NCI-H446 (cell line): ENCODE results near the gene HS6ST2.

ENCODE experiments used
- DNase-seq, 2 experiments: peaks; one replicate each; lab custom pipeline; 2025; lab: John Stamatoyannopoulos, UW

The HS6ST2 gene

GRCh38 chrX:132742246-132742645 lies 216.2 kb downstream of the HS6ST2 start:
- DNase-seq: no peak

DNA sequence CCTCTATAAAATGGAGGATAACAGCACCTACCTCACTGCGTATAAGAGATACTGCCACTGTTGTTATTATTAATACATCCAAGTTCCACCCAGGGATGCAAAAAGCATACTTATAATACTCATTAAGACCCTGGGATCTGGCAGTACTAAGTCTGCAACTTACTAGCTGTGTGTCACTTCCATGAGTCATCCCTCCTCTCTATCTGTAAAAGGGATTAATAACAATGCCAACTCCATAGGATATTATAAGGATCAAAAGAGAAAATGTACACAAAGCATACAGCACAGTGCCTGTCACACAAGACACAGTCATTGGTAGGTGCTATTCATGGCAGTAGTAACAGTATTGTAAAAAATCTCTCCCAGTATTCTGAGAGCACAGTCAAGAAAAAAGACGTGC lies 216.7 kb downstream of the HS6ST2 start:
- no peak for DNase-seq

DNA sequence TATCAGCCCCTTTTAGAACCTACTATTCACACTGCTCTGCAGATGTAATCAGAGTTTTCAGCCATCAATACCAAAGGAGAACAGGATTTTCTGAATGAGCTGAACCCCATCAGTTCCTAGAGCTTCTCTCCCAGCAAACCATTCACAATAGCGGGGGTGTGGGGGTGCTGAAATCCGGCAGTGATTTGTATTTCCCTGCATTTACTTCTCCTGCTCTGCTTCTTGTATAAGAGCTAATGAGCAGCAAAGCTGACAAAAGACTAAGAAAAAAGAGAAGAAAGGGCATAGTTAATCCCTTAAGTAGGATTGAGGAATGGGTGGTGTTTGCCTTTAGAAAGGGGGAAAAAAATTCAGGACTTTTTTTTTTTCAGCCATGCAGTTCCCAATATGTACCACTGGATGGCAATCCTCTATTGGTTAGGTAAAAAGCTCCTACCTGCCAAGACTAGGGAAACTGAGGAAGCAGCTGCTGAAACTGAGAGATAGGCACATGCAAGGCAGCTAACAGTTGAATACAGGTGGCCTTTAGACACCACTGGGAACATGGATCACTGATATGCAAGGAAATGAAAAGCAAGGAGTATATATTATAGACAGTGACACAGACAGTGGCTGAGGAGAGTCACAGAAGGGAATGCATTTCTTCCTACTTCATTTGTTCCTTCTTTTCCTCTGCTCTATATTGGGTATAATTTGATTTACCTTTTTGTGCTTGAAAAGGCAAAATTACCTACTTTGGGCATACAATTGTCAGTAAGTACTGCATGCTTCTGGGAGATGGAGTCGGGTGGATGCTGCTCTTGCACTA lies 217.9 kb downstream of the HS6ST2 start:
- no peak for DNase-seq

DNA sequence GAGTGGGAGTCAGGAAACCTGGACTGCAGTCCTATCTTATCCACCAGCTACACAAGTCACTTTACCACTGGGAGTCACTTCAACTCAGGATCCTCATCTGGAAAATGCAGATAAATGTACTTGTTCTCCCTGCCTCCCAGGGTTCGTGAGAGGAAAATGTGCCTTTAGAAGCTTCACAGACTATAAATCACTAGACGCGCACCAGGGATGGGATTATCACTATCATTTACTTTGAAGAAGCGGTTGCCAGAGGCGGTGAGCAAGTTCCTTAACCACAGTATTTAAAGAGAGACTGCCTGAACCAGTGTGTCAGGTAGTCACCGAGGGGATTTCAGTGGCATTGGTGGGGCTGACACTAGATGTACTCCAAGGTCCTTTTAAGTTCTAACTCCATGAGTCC lies 219.5 kb downstream of the HS6ST2 start:
- no peak for DNase-seq

GRCh38 chrX:132737743-132738142 lies 220.7 kb downstream of the HS6ST2 start:
- no peak for DNase-seq

- no peak for DNase-seq
Observed at GRCh38 chrX:132732236-132732635, 226.2 kb downstream of the HS6ST2 start.

DNA sequence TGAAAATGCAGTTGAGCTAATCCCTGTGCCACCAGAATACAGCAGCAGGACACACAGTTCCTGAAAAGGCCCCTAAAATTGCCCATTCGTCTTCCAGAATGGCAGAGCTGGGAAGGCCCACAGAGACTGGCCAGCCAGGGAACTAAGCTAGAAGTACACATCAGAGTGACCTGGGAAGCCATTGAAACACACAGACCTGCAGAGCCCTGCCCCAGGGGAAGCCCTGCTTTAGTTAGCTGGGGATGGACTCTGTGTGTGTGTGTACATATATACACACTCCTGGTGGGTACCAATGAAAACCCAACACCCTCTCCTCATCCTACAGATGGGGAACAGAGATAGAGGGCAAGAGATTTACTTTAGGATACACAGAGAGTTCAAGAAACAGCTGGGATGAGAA lies 227.7 kb downstream of the HS6ST2 start:
- DNase-seq: no peak

- DNase-seq: no peak
Observed at GRCh38 chrX:132730266-132730665, 228.2 kb downstream of the HS6ST2 start.

GRCh38 chrX:132728296-132728695 lies 230.1 kb downstream of the HS6ST2 start:
- no peak for DNase-seq

DNA sequence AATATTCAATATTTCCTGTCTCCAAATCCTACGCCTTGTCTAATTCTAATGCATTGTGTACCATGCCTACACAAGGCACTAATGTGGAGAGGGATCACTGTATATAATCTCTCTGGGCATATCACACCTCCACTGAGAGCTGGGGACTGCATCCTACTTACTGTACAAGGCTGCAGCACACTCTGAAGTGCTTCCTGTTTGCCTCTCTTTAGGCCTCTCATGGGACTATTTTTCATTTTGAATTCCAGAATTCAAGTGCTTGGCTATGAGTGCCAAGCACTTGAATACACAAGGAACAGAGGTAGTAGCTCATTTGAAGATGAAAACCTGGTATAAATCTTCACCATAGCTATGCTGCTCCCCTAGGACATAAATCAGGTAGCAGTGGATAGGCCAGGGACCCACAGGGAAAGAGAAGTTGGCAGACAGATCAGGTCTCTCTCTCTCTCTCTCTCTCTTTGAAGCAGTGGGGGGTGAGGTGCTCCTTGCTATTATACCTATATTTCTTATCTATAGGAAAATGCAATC lies 239.9 kb downstream of the HS6ST2 start:
- DNase-seq: no peak

- DNase-seq: no peak
Observed at GRCh38 chrX:132716006-132716405, 242.4 kb downstream of the HS6ST2 start.

DNA sequence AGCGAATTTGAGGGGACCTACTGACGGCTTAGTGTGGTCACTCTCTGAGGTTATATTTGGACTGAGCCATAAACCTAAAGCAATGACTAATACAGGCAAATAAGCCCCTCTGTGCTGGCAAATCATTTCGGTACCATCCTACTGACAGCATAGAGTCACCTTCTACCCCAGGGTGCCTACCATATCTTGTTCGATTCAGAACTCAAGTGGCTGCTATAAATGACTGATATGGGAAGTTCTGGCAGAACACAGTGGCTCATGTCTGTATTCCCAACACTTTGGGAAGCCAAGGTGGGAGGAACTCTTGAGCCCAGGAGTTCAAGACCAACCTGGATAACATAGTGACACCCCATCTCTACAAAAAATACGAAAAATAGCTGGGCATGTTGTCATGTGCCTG lies 243.5 kb downstream of the HS6ST2 start:
- DNase-seq: no peak

DNA sequence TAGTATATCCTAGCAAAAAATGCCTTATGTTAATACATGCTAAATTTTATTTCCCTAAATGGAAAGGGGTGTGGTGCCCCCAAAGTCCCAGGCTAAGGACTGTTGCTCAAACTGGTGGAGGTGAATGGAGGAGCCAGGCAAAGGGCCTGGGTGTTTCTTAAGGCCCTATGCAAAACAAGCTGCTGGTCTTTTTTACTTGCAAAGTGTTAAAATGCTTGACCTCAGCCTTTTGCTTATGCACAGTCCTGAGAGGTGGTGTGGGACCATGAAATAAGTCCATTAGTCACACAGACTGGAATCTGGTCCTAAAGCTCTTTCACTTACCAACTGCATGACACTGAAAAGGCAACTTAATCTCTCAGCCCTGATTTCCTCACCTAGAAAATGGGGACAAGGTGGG lies 246.1 kb downstream of the HS6ST2 start:
- DNase-seq: no peak

DNA sequence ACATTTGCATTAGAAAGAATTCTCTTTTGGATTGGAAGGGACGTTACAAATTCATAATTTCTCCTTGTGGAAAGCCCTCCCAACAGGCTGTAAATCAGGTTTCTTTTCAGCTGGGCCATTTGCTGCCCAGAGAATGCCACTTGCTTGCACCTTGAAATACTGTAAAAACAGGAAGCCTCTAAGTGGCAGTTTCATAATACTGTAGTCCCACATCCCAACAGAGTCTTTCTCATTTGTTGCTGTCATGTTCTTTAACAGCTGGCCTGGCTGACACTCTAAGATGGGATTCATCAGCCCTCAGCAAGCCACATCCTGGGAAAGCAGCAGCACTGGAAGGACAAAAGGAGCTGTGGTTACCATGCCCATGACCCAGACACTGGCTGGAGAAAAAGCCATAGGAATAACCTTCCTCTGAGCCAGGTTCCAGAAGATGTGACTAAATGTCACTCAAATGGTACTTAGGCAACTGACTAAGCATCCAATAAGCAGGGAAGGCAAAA lies 247.7 kb downstream of the HS6ST2 start:
- DNase-seq: no peak

GRCh38 chrX:132708529-132708928 lies 249.9 kb downstream of the HS6ST2 start:
- DNase-seq: no peak

- no peak for DNase-seq
Observed at GRCh38 chrX:132704769-132705168, 253.7 kb downstream of the HS6ST2 start.

- DNase-seq: no peak
Observed at GRCh38 chrX:132694382-132694781, 264.0 kb downstream of the HS6ST2 start.

DNA sequence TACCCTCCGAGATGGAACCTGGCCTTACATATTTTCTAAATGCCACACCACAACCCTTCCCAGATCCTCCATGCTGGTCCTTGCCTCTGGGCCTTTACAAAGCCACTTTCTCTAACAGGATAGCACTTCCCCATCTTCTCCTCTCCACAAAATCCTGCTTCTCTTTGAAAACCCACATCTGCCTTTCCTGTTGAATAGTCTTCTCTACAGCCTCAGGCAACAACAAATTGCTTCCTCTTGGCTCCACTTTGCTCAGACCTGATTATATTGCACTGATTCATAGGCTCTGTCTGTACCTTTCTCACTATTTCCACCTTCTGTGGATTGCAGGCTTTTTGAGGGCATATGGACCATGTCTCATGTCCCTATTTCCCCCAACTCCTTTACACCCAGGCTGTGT lies 265.9 kb downstream of the HS6ST2 start:
- no peak for DNase-seq

DNA sequence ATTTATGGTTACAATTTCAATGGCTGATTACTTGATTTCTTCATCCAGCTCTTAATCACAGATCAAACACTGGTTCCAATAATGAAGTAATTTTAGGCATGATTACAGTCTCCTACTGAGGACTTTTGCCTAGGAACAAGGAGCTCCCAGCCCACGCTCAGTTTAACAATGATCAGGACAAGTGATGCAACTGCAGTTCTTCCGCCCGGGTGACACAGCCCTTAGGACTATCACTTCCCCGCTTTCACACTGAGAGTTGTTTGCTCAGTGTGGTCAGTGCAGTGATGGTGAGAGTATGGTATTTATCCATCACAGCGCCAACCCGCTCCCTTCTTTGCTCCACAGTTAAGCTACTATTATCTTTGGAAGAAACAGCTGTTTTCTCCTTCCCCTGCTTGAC lies 266.4 kb downstream of the HS6ST2 start:
- no peak for DNase-seq

GRCh38 chrX:132689612-132690563 lies 268.5 kb downstream of the HS6ST2 start:
- DNase-seq: no peak

DNA sequence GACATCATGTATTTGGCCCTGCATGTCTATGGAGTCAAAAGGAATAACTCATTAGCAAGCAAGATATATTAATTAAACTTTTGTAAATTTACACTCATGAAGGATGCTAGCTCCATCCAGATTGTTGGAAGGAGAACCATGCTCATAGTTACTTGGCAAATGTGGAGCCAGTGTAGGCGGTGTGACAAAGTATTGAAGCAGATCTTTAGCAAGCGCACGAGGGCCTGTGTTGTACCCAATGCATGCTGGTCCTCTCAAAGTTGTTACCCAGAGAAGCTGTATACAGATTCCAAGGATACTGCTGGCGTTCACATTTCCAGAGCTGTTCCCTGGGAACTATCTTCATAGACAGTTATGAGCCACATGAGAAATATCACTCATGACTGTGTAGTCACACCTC lies 273.2 kb downstream of the HS6ST2 start:
- DNase-seq: no peak

DNA sequence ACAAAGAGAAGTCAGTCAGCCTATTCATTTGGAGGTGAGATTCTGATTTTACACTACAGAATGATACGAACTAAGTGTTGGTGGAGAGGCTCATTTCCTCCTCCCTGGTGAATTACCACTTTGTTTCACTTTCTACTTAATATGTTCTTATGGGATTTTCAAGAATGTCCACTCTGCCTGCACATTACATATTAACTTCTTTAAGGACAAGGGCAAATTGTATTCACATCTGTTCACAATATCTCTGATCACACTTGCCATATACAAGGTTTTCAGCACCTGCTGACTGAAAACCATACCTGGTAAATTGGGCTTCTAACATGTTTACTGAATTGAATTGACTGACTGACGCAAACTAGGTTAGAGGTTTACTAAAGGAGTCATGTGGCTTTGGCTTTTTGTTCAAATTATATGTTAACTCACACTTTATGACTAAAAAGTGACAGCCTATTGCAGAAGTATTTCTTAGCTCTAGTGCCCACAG lies 281.2 kb downstream of the HS6ST2 start:
- no peak for DNase-seq
